Endodermal cell (in vitro differentiated cells): Measurements from ENCODE around the gene CCNDBP1. TPM values are rescaled to one million over a fixed set of nuclear protein-coding genes. Genes with fewer than 3 reads are reported as not detected.

ENCODE experiments used
- DNase-seq: peaks from one replicate; pipeline ENCODE4 v3.0.0-alpha.2; 2017
- H3K27ac ChIP-seq: 2 replicates; pipeline ENCODE4 v1.5.1; 2013; ENCODE audit warnings: mild to moderate bottlenecking, low read depth, low read length, moderate library complexity
- H3K27me3 ChIP-seq: 2 replicates; pipeline ENCODE4 v1.6.1; 2013; ENCODE audit warnings: mild to moderate bottlenecking, low read length, moderate library complexity; ENCODE audit not compliant: insufficient read depth, control insufficient read depth, poor library complexity, severe bottlenecking
- H3K36me3 ChIP-seq: 2 replicates; pipeline ENCODE4 v1.7.0; 2013; ENCODE audit warnings: mild to moderate bottlenecking, low read length, moderate library complexity; ENCODE audit not compliant: control insufficient read depth, insufficient read depth
- H3K4me1 ChIP-seq: one replicate; pipeline ENCODE4 v1.7.0; 2013; ENCODE audit warnings: low read length; ENCODE audit not compliant: control insufficient read depth, insufficient read depth
- H3K4me3 ChIP-seq: 2 replicates; pipeline ENCODE4 v1.5.1; 2013; ENCODE audit warnings: mild to moderate bottlenecking, low read length, moderate library complexity
- H3K9ac ChIP-seq: 2 replicates; pipeline ENCODE4 v1.6.1; 2013; ENCODE audit warnings: mild to moderate bottlenecking, low read length, moderate library complexity; ENCODE audit not compliant: poor library complexity, severe bottlenecking; ENCODE audit errors: extremely low read depth
- H3K9me3 ChIP-seq: 2 replicates; pipeline ENCODE4 v1.6.1; 2013; ENCODE audit warnings: mild to moderate bottlenecking, low read length, moderate library complexity; ENCODE audit not compliant: control insufficient read depth
- H3K27ac Mint-ChIP-seq: 2 replicates; pipeline ENCODE4 v1.8.0; 2020; ENCODE audit warnings: mixed read lengths
- H3K27me3 Mint-ChIP-seq: 2 replicates; pipeline ENCODE4 v1.8.0; 2021; ENCODE audit warnings: mild to moderate bottlenecking, mixed read lengths; ENCODE audit not compliant: insufficient read depth
- H3K36me3 Mint-ChIP-seq: 2 replicates; pipeline ENCODE4 v1.8.0; 2020; ENCODE audit warnings: low read depth, mixed read lengths
- H3K4me1 Mint-ChIP-seq: 2 replicates; pipeline ENCODE4 v1.8.0; 2020; ENCODE audit warnings: mixed read lengths
- H3K4me3 Mint-ChIP-seq: 2 replicates; pipeline ENCODE4 v1.8.0; 2020; ENCODE audit warnings: mild to moderate bottlenecking, moderate library complexity, mixed read lengths
- H3K9me3 Mint-ChIP-seq: 2 replicates; pipeline ENCODE4 v1.8.0; 2020; ENCODE audit warnings: mild to moderate bottlenecking, mixed read lengths
- WGBS, 2 experiments: methylation state at CpG; one replicate each; pipeline versions ENCODE4 v1.1.5 to v1.1.7; 2013; ENCODE audit warnings: missing lambda C conversion rate in 2 of 2, mixed read lengths in 1 of 2; ENCODE audit not compliant: insufficient coverage in 1 of 2, insufficient read length in 1 of 2; 5-methylcytosine and 5-hydroxymethylcytosine counted together
- total RNA-seq, 2 donors: library from RNA; stranded (reverse); fragmentation: NEBNext Ultra II Directional in 1 of 2; extraction: Animal tissue kit (Norgen Biotek cat#: 25700) in 1 of 2; gene quantifications; 2 replicates in 1 of 2; 3 replicates in 1 of 2; pipeline ENCODE4 v1.2.1, GENCODE V29; 2021
- TF ChIP-seq, protein P1 (sequence below): fragments of 200-600 bp; sonication (generic); conservative IDR thresholded peaks from 2 replicates; pipeline ENCODE4 v1.5.0; 2021; ENCODE audit warnings: antibody characterized with exemption, mild to moderate bottlenecking

CCNDBP1 gene
- total RNA-seq, 2 donors from 2014 or later = 25.7 to 43.5 TPM

DNA sequence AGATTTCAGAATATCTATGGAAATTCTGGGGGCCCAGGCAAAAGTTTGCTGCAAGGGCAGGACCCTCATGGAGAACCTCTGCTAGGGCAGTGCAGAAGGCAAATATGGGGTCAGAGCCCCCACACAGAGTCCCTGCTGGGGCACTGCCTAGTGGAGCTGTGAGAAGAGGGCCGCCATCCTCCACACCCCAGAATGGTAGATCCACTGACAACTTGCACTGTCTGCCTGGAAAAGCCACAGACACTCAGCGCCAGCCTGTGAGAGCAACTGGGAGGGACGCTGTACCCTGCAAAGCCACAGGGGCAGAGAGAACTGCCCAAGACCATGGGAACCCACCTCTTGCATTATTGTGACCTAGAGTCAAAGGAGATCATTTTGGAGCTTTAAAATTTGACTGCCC is 13.8 kb downstream of the CCNDBP1 start:
- DNase-seq = no peak
- Mint-ChIP-seq H3K4me1 (no peaks in the 10 kb centered on the region), H3K27me3 (peaks cover 2% of the 10 kb centered on the region), H3K4me3 (no peak overlapping the region), H3K9me3 (peaks cover 26% of the 10 kb centered on the region), H3K36me3 (peaks cover 46% of the 10 kb centered on the region), H3K27ac (no peak overlapping the region)
- Histone ChIP-seq H3K9me3 (peaks cover 6% of the 10 kb centered on the region), H3K9ac (no peak overlapping the region), H3K36me3 (peaks cover 27% of the 10 kb centered on the region), H3K4me1 (no peaks in the 10 kb centered on the region), H3K27ac (no peak overlapping the region), H3K27me3 (no peaks in the 10 kb centered on the region), H3K4me3 (no peak overlapping the region)
- TF ChIP-seq, protein P1, sequence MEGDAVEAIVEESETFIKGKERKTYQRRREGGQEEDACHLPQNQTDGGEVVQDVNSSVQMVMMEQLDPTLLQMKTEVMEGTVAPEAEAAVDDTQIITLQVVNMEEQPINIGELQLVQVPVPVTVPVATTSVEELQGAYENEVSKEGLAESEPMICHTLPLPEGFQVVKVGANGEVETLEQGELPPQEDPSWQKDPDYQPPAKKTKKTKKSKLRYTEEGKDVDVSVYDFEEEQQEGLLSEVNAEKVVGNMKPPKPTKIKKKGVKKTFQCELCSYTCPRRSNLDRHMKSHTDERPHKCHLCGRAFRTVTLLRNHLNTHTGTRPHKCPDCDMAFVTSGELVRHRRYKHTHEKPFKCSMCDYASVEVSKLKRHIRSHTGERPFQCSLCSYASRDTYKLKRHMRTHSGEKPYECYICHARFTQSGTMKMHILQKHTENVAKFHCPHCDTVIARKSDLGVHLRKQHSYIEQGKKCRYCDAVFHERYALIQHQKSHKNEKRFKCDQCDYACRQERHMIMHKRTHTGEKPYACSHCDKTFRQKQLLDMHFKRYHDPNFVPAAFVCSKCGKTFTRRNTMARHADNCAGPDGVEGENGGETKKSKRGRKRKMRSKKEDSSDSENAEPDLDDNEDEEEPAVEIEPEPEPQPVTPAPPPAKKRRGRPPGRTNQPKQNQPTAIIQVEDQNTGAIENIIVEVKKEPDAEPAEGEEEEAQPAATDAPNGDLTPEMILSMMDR = no peak
- WGBS, 2 experiments = 66 to 100% methylated on average over 2 to 3 of the region's 3 CpGs

DNA sequence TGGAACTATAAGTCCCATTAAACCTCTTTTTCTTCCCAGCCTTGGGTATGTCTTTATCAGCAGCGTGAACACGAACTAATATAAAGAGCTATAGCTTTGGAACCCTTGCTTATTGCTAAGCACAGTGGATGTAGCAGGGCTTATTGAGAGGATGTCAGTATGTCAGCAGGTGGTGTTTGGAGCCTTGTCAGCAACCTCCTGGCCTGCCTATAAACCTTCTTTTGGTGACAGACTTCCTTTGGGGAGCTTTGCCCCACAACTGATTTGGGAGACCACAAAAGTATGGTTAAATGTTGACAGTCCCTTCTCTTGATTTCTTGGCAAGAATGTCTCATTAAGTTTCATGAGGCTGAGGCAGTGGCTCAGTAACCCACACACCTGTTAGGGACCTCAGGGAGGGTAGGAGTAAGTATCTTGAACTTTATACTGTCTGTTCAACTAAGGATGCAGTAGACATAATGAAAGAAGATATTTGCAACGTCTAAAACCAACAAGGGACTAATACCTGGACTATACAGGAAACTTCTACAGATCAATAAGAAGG is 14.8 kb downstream of the CCNDBP1 start:
- no peaks in the 10 kb centered on the region for H3K4me1 Mint-ChIP-seq
- Histone ChIP-seq H3K36me3 (peaks cover 23% of the 10 kb centered on the region), H3K4me3 (no peak overlapping the region), H3K9ac (no peak overlapping the region), H3K4me1 (no peaks in the 10 kb centered on the region), H3K9me3 (peaks cover 6% of the 10 kb centered on the region), H3K27ac (no peak overlapping the region), H3K27me3 (no peaks in the 10 kb centered on the region)
- H3K9me3 Mint-ChIP-seq = peaks cover 26% of the 10 kb centered on the region
- no peak overlapping the region for H3K27ac Mint-ChIP-seq
- DNase-seq = no peak
- H3K27me3 Mint-ChIP-seq = peaks cover 2% of the 10 kb centered on the region
- H3K36me3 Mint-ChIP-seq = peaks cover 39% of the 10 kb centered on the region
- no peak overlapping the region for H3K4me3 Mint-ChIP-seq
- 83 to 84% methylated on average over 1 to 3 of the region's 3 CpGs for WGBS, 2 experiments
- TF ChIP-seq, protein P1 = no peak

DNA sequence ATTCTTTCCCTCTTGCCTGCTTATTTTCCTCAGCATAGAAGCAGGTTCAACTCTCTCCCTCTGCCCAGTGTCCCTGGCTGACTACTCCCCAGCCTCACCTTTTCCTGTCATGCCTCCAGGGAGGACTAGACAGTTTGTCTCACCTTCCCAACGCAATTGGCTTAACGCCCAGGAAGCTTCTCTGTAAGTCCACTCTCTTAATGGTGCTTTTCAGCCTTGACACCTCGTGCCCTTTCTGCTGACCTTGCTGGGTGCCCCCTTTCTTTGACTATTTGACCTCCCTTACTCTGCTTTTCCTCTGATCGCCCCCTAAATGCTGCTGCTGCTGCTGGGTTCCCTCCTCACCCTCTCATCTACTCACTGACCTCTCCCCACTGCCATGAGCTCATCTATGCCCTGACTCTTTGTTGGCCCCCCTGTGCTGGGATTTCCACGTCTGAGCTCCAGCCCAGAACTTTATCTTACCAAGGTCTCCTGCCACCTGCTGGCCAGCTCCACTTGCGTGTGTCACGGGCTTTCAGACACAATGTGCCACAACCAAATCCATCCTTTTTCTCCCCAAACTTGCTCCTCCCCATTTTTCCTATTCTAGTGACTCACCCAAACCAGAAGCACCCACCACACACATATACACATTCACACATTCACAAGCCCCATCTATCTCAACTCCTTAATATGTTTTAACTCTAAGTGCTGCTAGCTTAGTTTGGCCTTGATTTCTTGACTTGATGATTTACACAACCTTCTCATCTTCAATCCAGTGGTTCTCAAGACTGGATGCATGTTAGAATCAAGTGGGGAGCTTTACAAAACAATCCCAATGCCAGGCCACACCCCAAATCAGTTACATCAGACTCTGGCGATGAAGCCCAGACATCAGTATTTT is 19.1 kb downstream of the CCNDBP1 start:
- 48 to 54% methylated on average over 7 to 8 of the region's 8 CpGs for WGBS, 2 experiments
- Mint-ChIP-seq H3K4me1 (no peaks in the 10 kb centered on the region), H3K9me3 (peaks cover 6% of the 10 kb centered on the region), H3K27ac (no peak overlapping the region), H3K36me3 (peaks cover 4% of the 10 kb centered on the region), H3K27me3 (peaks cover 9% of the 10 kb centered on the region), H3K4me3 (no peak overlapping the region)
- H3K27me3 ChIP-seq = no peaks in the 10 kb centered on the region
- no peak overlapping the region for H3K9ac ChIP-seq
- peak; percentile 86 for DNase-seq
- TF ChIP-seq, protein P1 = peak; percentile 83
- H3K4me3 ChIP-seq = no peak overlapping the region
- no peaks in the 10 kb centered on the region for H3K36me3 ChIP-seq
- H3K27ac ChIP-seq = no peak overlapping the region
- H3K4me1 ChIP-seq = no peaks in the 10 kb centered on the region
- H3K9me3 ChIP-seq = no peaks in the 10 kb centered on the region
